ENCODE data around the gene SIN3A. TPM values are rescaled to one million over a fixed set of nuclear protein-coding genes. Genes with fewer than 3 reads are reported as not detected.

SIN3A gene
- total and polyA plus RNA-seq, 2 experiments from 2014 or later, result 24.3 to 73.0 TPM

DNA sequence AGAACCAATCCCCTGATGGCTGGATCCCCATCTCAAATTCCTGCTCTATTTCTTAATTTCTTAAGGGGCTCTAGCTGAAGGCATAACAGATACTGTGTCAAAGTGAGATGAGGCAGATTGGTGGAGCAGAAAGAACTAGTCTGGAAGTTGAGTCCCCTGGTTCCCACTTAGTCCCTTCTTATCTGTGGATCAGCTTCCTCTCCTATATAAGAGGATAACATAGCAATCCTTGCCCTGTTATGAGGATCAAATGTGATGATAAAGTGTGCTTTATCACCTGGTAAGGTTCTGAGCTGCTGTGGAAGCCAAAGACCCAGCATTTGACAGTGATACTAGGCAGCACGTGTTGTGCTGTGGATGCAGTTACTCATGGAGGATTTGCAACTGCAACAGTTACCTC lies 8.1 kb upstream of the SIN3A start:
- H3K79me2 ChIP-seq (replicated peaks; ENCODE audit: insufficient read depth), result peaks cover 6% of the 10 kb centered on the region; the same call in 1 of the 2 replicates
- no peaks in the 10 kb centered on the region for H4K20me1 ChIP-seq (replicated peaks; ENCODE audit: insufficient read depth)
- H3K4me1 Mint-ChIP-seq, result peaks cover 36% of the 10 kb centered on the region
- 0 out of 2 replicates have a peak, but pooled peaks cover 11% of the 10 kb centered on the region for H3F3A ChIP-seq (replicated peaks; ENCODE audit: low read depth)
- H3K9me2 ChIP-seq (ENCODE audit: insufficient read depth), result no peaks in the 10 kb centered on the region; the same call in 1 of the 2 replicates
- H3K4me3 Mint-ChIP-seq, result no peak overlapping the region
- peaks cover 27% of the 10 kb centered on the region for H3K4me1 ChIP-seq (ENCODE audit: insufficient read depth)
- H3K4me2 ChIP-seq, result no peak overlapping the region
- H3K36me3 ChIP-seq (ENCODE audit: insufficient read depth), result 0 out of 2 replicates have a peak, but pooled peaks cover 4% of the 10 kb centered on the region
- H3K36me3 Mint-ChIP-seq (ENCODE audit: low read depth), result 0 out of 3 replicates have a peak, but pooled peaks cover under 1% of the 10 kb centered on the region
- H3K27me3 Mint-ChIP-seq (ENCODE audit: insufficient read depth, low read depth, poor library complexity), result peaks cover 23% of the 10 kb centered on the region
- H3K27ac Mint-ChIP-seq, result no peak overlapping the region
- H3K4me3 ChIP-seq, result no peak overlapping the region
- peak overlapping the region; percentile 50; the same call in 1 of the 2 replicates for H3K27ac ChIP-seq (ENCODE audit: low read depth)
- no peak overlapping the region for H2AFZ ChIP-seq
- H3K27me3 ChIP-seq (ENCODE audit: insufficient read depth), result no peaks in the 10 kb centered on the region
- TF ChIP-seq, protein P1, sequence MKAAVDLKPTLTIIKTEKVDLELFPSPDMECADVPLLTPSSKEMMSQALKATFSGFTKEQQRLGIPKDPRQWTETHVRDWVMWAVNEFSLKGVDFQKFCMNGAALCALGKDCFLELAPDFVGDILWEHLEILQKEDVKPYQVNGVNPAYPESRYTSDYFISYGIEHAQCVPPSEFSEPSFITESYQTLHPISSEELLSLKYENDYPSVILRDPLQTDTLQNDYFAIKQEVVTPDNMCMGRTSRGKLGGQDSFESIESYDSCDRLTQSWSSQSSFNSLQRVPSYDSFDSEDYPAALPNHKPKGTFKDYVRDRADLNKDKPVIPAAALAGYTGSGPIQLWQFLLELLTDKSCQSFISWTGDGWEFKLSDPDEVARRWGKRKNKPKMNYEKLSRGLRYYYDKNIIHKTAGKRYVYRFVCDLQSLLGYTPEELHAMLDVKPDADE (IDR thresholded peaks at IDR 0.05), result no peak
- TF ChIP-seq ZNF331 (CRISPR knock-in tag; IDR thresholded peaks at IDR 0.05; ENCODE audit: low read depth) (no peak), CREB1 (CRISPR knock-in tag; IDR thresholded peaks at IDR 0.05; ENCODE audit: low read depth) (no peak), STAT1 (IDR thresholded peaks at IDR 0.05; ENCODE audit: unreplicated experiment) (no peak), EZH2phosphoT487 (IDR thresholded peaks at IDR 0.05; ENCODE audit: unreplicated experiment) (no peak), NANOG (IDR thresholded peaks at IDR 0.05; ENCODE audit: borderline replicate concordance) (no peak), ZNF114 (CRISPR knock-in tag; IDR thresholded peaks at IDR 0.05) (no peak), JUNB (IDR thresholded peaks at IDR 0.05; ENCODE audit: unreplicated experiment) (no peak), EZH2 (IDR thresholded peaks at IDR 0.05; ENCODE audit: low read depth, unreplicated experiment) (no peak), POLR2AphosphoS5 (IDR thresholded peaks at IDR 0.05; ENCODE audit: low read depth) (no peak)
- TF ChIP-seq, protein P2, sequence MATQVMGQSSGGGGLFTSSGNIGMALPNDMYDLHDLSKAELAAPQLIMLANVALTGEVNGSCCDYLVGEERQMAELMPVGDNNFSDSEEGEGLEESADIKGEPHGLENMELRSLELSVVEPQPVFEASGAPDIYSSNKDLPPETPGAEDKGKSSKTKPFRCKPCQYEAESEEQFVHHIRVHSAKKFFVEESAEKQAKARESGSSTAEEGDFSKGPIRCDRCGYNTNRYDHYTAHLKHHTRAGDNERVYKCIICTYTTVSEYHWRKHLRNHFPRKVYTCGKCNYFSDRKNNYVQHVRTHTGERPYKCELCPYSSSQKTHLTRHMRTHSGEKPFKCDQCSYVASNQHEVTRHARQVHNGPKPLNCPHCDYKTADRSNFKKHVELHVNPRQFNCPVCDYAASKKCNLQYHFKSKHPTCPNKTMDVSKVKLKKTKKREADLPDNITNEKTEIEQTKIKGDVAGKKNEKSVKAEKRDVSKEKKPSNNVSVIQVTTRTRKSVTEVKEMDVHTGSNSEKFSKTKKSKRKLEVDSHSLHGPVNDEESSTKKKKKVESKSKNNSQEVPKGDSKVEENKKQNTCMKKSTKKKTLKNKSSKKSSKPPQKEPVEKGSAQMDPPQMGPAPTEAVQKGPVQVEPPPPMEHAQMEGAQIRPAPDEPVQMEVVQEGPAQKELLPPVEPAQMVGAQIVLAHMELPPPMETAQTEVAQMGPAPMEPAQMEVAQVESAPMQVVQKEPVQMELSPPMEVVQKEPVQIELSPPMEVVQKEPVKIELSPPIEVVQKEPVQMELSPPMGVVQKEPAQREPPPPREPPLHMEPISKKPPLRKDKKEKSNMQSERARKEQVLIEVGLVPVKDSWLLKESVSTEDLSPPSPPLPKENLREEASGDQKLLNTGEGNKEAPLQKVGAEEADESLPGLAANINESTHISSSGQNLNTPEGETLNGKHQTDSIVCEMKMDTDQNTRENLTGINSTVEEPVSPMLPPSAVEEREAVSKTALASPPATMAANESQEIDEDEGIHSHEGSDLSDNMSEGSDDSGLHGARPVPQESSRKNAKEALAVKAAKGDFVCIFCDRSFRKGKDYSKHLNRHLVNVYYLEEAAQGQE (IDR thresholded peaks at IDR 0.05; ENCODE audit: unreplicated experiment), result no peak
- TF ChIP-seq, protein P3, sequence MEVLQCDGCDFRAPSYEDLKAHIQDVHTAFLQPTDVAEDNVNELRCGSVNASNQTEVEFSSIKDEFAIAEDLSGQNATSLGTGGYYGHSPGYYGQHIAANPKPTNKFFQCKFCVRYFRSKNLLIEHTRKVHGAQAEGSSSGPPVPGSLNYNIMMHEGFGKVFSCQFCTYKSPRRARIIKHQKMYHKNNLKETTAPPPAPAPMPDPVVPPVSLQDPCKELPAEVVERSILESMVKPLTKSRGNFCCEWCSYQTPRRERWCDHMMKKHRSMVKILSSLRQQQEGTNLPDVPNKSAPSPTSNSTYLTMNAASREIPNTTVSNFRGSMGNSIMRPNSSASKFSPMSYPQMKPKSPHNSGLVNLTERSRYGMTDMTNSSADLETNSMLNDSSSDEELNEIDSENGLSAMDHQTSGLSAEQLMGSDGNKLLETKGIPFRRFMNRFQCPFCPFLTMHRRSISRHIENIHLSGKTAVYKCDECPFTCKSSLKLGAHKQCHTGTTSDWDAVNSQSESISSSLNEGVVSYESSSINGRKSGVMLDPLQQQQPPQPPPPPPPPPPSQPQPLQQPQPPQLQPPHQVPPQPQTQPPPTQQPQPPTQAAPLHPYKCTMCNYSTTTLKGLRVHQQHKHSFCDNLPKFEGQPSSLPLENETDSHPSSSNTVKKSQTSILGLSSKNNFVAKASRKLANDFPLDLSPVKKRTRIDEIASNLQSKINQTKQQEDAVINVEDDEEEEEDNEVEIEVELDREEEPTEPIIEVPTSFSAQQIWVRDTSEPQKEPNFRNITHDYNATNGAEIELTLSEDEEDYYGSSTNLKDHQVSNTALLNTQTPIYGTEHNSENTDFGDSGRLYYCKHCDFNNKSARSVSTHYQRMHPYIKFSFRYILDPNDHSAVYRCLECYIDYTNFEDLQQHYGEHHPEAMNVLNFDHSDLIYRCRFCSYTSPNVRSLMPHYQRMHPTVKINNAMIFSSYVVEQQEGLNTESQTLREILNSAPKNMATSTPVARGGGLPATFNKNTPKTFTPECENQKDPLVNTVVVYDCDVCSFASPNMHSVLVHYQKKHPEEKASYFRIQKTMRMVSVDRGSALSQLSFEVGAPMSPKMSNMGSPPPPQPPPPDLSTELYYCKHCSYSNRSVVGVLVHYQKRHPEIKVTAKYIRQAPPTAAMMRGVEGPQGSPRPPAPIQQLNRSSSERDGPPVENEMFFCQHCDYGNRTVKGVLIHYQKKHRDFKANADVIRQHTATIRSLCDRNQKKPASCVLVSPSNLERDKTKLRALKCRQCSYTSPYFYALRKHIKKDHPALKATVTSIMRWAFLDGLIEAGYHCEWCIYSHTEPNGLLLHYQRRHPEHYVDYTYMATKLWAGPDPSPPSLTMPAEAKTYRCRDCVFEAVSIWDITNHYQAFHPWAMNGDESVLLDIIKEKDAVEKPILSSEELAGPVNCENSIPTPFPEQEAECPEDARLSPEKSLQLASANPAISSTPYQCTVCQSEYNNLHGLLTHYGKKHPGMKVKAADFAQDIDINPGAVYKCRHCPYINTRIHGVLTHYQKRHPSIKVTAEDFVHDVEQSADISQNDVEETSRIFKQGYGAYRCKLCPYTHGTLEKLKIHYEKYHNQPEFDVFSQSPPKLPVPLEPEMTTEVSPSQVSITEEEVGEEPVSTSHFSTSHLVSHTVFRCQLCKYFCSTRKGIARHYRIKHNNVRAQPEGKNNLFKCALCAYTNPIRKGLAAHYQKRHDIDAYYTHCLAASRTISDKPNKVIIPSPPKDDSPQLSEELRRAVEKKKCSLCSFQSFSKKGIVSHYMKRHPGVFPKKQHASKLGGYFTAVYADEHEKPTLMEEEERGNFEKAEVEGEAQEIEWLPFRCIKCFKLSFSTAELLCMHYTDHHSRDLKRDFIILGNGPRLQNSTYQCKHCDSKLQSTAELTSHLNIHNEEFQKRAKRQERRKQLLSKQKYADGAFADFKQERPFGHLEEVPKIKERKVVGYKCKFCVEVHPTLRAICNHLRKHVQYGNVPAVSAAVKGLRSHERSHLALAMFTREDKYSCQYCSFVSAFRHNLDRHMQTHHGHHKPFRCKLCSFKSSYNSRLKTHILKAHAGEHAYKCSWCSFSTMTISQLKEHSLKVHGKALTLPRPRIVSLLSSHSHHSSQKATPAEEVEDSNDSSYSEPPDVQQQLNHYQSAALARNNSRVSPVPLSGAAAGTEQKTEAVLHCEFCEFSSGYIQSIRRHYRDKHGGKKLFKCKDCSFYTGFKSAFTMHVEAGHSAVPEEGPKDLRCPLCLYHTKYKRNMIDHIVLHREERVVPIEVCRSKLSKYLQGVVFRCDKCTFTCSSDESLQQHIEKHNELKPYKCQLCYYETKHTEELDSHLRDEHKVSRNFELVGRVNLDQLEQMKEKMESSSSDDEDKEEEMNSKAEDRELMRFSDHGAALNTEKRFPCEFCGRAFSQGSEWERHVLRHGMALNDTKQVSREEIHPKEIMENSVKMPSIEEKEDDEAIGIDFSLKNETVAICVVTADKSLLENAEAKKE (CRISPR knock-in tag; IDR thresholded peaks at IDR 0.05), result no peak
- TF ChIP-seq, protein P4, sequence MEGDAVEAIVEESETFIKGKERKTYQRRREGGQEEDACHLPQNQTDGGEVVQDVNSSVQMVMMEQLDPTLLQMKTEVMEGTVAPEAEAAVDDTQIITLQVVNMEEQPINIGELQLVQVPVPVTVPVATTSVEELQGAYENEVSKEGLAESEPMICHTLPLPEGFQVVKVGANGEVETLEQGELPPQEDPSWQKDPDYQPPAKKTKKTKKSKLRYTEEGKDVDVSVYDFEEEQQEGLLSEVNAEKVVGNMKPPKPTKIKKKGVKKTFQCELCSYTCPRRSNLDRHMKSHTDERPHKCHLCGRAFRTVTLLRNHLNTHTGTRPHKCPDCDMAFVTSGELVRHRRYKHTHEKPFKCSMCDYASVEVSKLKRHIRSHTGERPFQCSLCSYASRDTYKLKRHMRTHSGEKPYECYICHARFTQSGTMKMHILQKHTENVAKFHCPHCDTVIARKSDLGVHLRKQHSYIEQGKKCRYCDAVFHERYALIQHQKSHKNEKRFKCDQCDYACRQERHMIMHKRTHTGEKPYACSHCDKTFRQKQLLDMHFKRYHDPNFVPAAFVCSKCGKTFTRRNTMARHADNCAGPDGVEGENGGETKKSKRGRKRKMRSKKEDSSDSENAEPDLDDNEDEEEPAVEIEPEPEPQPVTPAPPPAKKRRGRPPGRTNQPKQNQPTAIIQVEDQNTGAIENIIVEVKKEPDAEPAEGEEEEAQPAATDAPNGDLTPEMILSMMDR (conservative IDR thresholded peaks at IDR 0.05; ENCODE audit: low read depth in 2 of 2), result no peak
- ATAC-seq, result no peak
- no peak for DNase-seq (ENCODE audit: low spot score)
- H3K9me3 Mint-ChIP-seq, result no peaks in the 10 kb centered on the region; the same call in 2 of the 3 replicates

All from GM23338 (cell line).